GM21825 (cell line): ENCODE data around the gene SLC16A5.
"Not testable (repeated sequence)": the region's sequence is repeated elsewhere in the genome, so short reads cannot be mapped to it uniquely, and the experiment has no call there.

Experiments
- ATAC-seq: cut with Tn5 transposase; IDR thresholded peaks from one replicate; pipeline ENCODE4 v1.9.1; 2021; ENCODE audit warnings: mild to moderate bottlenecking, moderate library complexity; ENCODE audit not compliant: unreplicated experiment

The SLC16A5 gene

DNA sequence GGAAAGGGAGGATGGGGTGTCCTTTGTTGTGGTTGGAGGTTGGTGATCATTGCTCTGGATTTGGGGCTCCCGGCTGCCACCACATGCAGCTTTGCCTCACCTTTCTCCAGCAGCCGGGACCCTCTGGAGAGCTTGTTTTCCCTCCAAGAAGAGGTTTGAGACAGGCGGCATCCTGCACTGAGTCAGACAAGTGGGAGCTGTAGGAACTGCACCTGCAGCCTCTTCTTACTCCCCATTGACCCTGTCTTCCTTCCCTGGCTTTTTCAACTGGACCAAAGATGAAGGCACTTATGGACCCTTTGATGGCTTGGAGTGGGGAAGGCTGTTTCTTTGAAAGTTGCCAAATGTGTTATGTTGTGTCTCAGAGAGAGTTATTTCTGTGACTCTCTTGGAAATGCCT lies 24.1 kb upstream of the SLC16A5 start:
- ATAC-seq: no peak

DNA sequence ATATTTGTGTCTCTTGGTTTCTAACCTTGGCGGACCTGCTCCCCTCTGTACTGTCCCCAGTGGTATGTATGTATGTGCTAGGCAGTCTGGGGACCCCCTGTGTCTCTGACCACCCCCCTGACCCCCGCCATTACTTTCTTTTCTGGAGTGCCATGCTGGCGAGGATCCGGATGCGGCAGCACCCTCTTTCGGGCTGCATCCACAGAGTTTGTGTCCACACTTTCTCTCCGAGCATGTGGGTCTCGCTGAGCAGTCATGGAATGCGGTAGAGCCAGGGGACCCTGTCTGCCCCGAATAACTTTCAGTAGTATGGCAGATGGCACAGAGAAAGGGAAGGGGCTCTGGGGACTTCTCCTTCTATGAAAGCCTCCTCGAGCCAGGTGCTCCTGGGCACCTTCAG lies 23.7 kb upstream of the SLC16A5 start:
- ATAC-seq: no peak

GRCh38 chr17:75064460-75064859 lies 23.3 kb upstream of the SLC16A5 start:
- ATAC-seq: no peak

GRCh38 chr17:75064867-75065561 lies 22.7 kb upstream of the SLC16A5 start:
- ATAC-seq: no peak

- no peak for ATAC-seq
These were observed 22.1 kb upstream of the SLC16A5 start for GRCh38 chr17:75065562-75066151.

GRCh38 chr17:75067856-75068255 lies 19.9 kb upstream of the SLC16A5 start:
- ATAC-seq: no peak

GRCh38 chr17:75068750-75069149 lies 19.0 kb upstream of the SLC16A5 start:
- ATAC-seq: no peak

- ATAC-seq: no peak
These were observed 18.0 kb upstream of the SLC16A5 start for GRCh38 chr17:75069783-75070182.

GRCh38 chr17:75071478-75072271 lies 16.1 kb upstream of the SLC16A5 start:
- ATAC-seq: not testable (repeated sequence)

- not testable (repeated sequence) for ATAC-seq
These were observed 14.8 kb upstream of the SLC16A5 start for GRCh38 chr17:75072909-75073308.

DNA sequence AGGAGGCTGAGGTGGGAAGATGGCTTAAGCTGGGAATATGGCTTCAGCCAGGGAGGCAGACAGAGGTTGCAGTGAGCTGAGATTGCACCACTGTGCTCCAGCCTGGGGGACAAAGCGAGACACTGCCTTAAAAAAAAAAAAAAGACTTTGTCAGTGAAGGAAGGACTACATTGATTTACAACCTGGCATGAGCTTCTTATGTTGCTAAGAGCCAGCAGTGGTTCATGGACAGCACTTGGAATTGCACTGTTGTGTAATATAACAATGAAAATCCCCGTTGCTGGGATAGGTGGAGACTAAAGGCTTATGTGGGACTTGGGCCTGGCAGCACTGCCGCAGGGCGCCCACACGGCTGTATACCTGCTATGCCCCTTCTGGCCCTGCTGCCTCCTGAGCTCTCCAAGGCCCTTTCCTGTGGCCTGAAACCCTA lies 14.1 kb upstream of the SLC16A5 start:
- ATAC-seq: no peak

- no peak for ATAC-seq
These were observed 13.2 kb upstream of the SLC16A5 start for GRCh38 chr17:75074532-75074931.

GRCh38 chr17:75075597-75076336 lies 12.0 kb upstream of the SLC16A5 start:
- no peak for ATAC-seq

DNA sequence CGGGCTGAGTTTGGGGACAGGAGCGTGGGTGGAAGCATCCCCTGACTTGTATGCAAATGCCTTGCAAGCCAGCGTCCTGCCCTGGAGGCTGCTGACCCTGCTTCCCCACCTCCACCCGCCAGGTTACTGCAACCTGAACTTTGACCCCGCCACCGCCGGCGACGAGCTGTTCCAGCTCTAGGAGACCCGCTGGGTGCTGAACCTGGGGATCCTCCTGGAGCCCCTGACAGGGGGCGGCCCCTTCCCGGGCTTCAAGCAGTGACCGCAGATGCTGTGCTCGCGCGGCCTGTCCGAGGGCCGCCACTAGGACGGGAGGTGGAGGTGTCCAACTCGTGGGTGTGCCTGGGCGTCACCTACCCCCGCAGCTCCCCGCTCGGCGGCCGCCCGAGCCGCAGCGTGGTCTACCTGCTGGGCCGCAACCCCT lies 10.7 kb upstream of the SLC16A5 start:
- ATAC-seq: no peak

DNA sequence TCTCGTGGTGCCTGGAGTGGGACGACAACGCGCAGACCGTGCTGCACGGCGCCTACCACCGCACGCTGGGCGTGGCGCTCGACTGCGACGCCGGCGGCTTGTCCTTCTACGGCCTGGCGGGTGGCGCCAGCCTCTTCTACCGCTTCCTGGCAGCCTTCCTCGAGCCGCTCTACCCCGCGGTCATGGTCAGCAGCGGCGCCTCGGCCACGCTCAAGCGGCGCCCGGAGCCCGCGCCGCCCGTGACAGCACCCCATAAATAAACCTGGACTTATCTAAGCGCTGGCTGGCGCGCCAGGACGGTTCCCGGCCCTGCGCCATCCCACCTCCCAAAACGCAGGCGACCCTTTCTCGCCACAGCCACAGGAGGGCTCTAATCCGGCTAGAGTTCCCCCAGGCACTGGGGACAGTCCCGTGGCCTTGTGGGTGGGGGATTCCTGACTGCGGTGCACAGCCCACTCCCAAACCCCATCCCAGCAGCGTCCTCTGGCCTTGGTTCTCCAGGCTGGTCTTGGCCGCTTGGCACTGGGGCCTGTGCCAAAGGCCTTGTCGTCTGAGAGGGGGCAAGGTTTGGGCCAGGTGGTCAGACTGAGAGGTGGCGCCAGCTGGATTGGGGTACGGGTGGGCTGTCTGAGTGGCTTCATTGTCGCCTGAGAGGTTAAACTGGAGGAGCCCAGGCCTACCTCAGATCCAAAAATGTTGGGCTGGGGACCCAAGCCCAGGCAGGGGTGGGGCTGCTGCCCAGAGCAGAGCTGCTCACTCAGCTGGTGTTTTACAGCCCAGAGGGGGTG lies 10.1 kb upstream of the SLC16A5 start:
- ATAC-seq: no peak

- no peak for ATAC-seq
These were observed 9.3 kb upstream of the SLC16A5 start for GRCh38 chr17:75078284-75079022.

DNA sequence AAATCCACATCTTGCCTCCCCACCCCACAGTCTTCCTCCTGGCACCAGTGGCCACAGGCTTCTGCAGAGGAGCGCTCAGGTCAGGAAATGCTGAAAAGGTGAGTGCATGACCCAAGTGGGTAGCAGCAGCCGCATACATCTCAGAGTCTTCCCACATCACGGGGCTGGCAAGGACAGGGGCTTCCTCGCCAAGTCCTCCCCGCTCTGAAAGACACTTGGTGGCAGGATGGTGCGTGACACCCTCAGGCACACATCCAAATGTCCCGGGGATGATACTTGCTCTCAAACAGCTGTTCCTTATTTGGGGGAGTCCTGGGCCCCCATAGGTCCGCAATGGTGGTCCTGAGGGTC lies 8.8 kb upstream of the SLC16A5 start:
- no peak for ATAC-seq

- ATAC-seq: no peak
These were observed 5.9 kb upstream of the SLC16A5 start for GRCh38 chr17:75081611-75082540.

GRCh38 chr17:75082683-75083082 lies 5.1 kb upstream of the SLC16A5 start:
- ATAC-seq: no peak
